Right kidney (tissue), 1 donor: Measurements from ENCODE around the gene KEAP1.

ENCODE experiments used
- DNase-seq: peaks from one replicate; pipeline ENCODE4 v3.0.0-alpha.2; 2016

Gene KEAP1

GRCh38 chr19:10450191-10450852 lies 52.8 kb downstream of the KEAP1 start:
- no peak for DNase-seq

GRCh38 chr19:10449037-10449436 lies 54.1 kb downstream of the KEAP1 start:
- no peak for DNase-seq

GRCh38 chr19:10442698-10443097 lies 60.5 kb downstream of the KEAP1 start:
- DNase-seq = no peak

- no peak for DNase-seq
These were observed 63.6 kb downstream of the KEAP1 start for GRCh38 chr19:10439588-10439987.
